HEK293 (cell line): ENCODE data around the gene TTLL9.
A peak's percentile ranks its signal among the peaks of the same experiment; 100 is the strongest.

Experiments used
- CTCF ChIA-PET: fragments of 350-600 bp; formaldehyde crosslinking; extraction: SDS; loops from one replicate; lab custom pipeline; 2021; ENCODE audit warnings: antibody characterized with exemption; lab: Yijun Ruan, JAX
- POLR2A ChIA-PET: fragments of 300-600 bp; formaldehyde crosslinking; extraction: SDS; loops from one replicate; lab custom pipeline; 2020; ENCODE audit warnings: antibody characterized with exemption, inconsistent platforms; lab: Yijun Ruan, JAX
- H3K27ac ChIP-seq: fragments of 200-500 bp; sonication (Bioruptor generic); 2 replicates; pipeline ENCODE4 v1.5.1; 2014; ENCODE audit warnings: low read depth, low read length, control low read depth, inconsistent platforms; ENCODE audit errors: extremely low read depth
- H3K36me3 ChIP-seq, 2 experiments: fragments of 200-500 bp in 1 of 2; sonication (Bioruptor generic) in 1 of 2; 1 replicate in 1 of 2; 2 replicates in 1 of 2; pipeline ENCODE4 v1.5.1; 2014 to 2017; ENCODE audit warnings: inconsistent platforms in 2 of 2, low read length in 2 of 2; ENCODE audit not compliant: control insufficient read depth in 2 of 2, insufficient read depth in 1 of 2
- H3K4me1 ChIP-seq: fragments of 200-500 bp; sonication (Bioruptor generic); 2 replicates; pipeline ENCODE4 v1.5.1; 2014; ENCODE audit warnings: mild to moderate bottlenecking, low read length, inconsistent platforms; ENCODE audit not compliant: control insufficient read depth, insufficient read depth
- H3K4me3 ChIP-seq: 2 replicates; pipeline ENCODE4 v1.5.1; 2011; ENCODE audit warnings: low read depth, mild to moderate bottlenecking, control low read depth, low read length, moderate library complexity
- H3K9me3 ChIP-seq: fragments of 200-500 bp; sonication (Bioruptor generic); 2 replicates; pipeline ENCODE4 v1.5.1; 2014; ENCODE audit warnings: low read depth, low read length, inconsistent platforms; ENCODE audit not compliant: control insufficient read depth, insufficient read depth
- BCL11A ChIP-seq: fragments of 450-650 bp; formaldehyde crosslinking; IDR thresholded peaks from 2 replicates; pipeline ENCODE4 v1.5.1; 2016; ENCODE audit warnings: low read depth, missing biosample characterization, missing genetic modification characterization
- EGR2 ChIP-seq: fragments of 450-650 bp; formaldehyde crosslinking; IDR thresholded peaks from 2 replicates; pipeline ENCODE4 v1.5.1; 2016; ENCODE audit warnings: low read depth, missing biosample characterization, missing genetic modification characterization
- GLIS2 ChIP-seq: fragments of 450-650 bp; formaldehyde crosslinking; IDR thresholded peaks from 2 replicates; pipeline ENCODE4 v1.5.1; 2016; ENCODE audit warnings: missing biosample characterization, missing genetic modification characterization
- KLF10 ChIP-seq: fragments of 450-650 bp; IDR thresholded peaks from 2 replicates; pipeline ENCODE4 v1.5.1; 2018; ENCODE audit warnings: missing biosample characterization, mild to moderate bottlenecking, missing genetic modification characterization
- KLF7 ChIP-seq: fragments of 450-650 bp; formaldehyde crosslinking; IDR thresholded peaks from 2 replicates; pipeline ENCODE4 v1.5.1; 2016; ENCODE audit warnings: missing biosample characterization, missing genetic modification characterization, borderline replicate concordance
- MEIS1 ChIP-seq: sonication (generic); formaldehyde crosslinking; IDR thresholded peaks from 2 replicates; pipeline ENCODE4 v1.8.1; 2022; ENCODE audit warnings: missing genetic modification reagents, mild to moderate bottlenecking, borderline replicate concordance
- RBAK ChIP-seq: fragments of 450-650 bp; formaldehyde crosslinking; IDR thresholded peaks from 2 replicates; pipeline ENCODE4 v1.5.1; 2016; ENCODE audit warnings: missing biosample characterization, missing genetic modification characterization
- ZBTB21 ChIP-seq: fragments of 450-650 bp; formaldehyde crosslinking; IDR thresholded peaks from 2 replicates; pipeline ENCODE4 v1.5.1; 2017; ENCODE audit warnings: missing biosample characterization, missing genetic modification characterization
- ZIC2 ChIP-seq: fragments of 450-650 bp; formaldehyde crosslinking; IDR thresholded peaks from 2 replicates; pipeline ENCODE4 v1.5.1; 2016; ENCODE audit warnings: missing biosample characterization, missing genetic modification characterization
- ZNF114 ChIP-seq: fragments of 450-650 bp; formaldehyde crosslinking; IDR thresholded peaks from 2 replicates; pipeline ENCODE4 v1.5.0; 2017; ENCODE audit warnings: missing biosample characterization, missing genetic modification characterization
- ZNF19 ChIP-seq: fragments of 450-650 bp; formaldehyde crosslinking; IDR thresholded peaks from 2 replicates; pipeline ENCODE4; 2016; ENCODE audit warnings: missing biosample characterization, missing genetic modification characterization, low read depth
- ZNF202 ChIP-seq: fragments of 450-650 bp; formaldehyde crosslinking; IDR thresholded peaks from 2 replicates; pipeline ENCODE4 v1.5.1; 2016; ENCODE audit warnings: missing biosample characterization, missing genetic modification characterization, borderline replicate concordance
- ZNF529 ChIP-seq: fragments of 450-650 bp; formaldehyde crosslinking; IDR thresholded peaks from 2 replicates; pipeline ENCODE4 v1.5.1; 2017; ENCODE audit warnings: missing genetic modification characterization, missing biosample characterization; ENCODE audit not compliant: insufficient replicate concordance
- ZNF544 ChIP-seq: fragments of 450-650 bp; formaldehyde crosslinking; IDR thresholded peaks from 2 replicates; pipeline ENCODE4 v1.5.0; 2017; ENCODE audit warnings: missing biosample characterization, missing genetic modification characterization
- ZNF610 ChIP-seq: fragments of 450-650 bp; formaldehyde crosslinking; IDR thresholded peaks from 2 replicates; pipeline ENCODE4 v1.5.1; 2016; ENCODE audit warnings: missing biosample characterization, missing genetic modification characterization, borderline replicate concordance
- ZNF639 ChIP-seq: fragments of 450-650 bp; formaldehyde crosslinking; IDR thresholded peaks from 2 replicates; pipeline ENCODE4 v1.5.1; 2016; ENCODE audit warnings: missing biosample characterization, missing genetic modification characterization
- ZNF660 ChIP-seq: fragments of 450-650 bp; IDR thresholded peaks from 2 replicates; pipeline ENCODE4 v1.5.1; 2018; ENCODE audit warnings: missing biosample characterization, mild to moderate bottlenecking, missing genetic modification characterization
- ZNF677 ChIP-seq: fragments of 450-650 bp; IDR thresholded peaks from 2 replicates; pipeline ENCODE4 v1.5.0; 2018; ENCODE audit warnings: missing biosample characterization, mild to moderate bottlenecking, missing genetic modification characterization, moderate library complexity
- ZNF701 ChIP-seq: fragments of 450-650 bp; formaldehyde crosslinking; IDR thresholded peaks from 2 replicates; pipeline ENCODE4 v1.5.1; 2016; ENCODE audit warnings: missing biosample characterization, missing genetic modification characterization
- ZSCAN23 ChIP-seq: fragments of 450-650 bp; formaldehyde crosslinking; IDR thresholded peaks from 2 replicates; pipeline ENCODE4 v1.5.1; 2016; ENCODE audit warnings: missing biosample characterization, missing genetic modification characterization
- TF ChIP-seq, protein P1 (sequence below): fragments of 450-650 bp; formaldehyde crosslinking; IDR thresholded peaks from 2 replicates; pipeline ENCODE4 v1.5.1; 2016; ENCODE audit warnings: missing biosample characterization, missing genetic modification characterization
- TF ChIP-seq, protein P2 (sequence below): fragments of 450-650 bp; formaldehyde crosslinking; IDR thresholded peaks from 2 replicates; pipeline ENCODE4 v1.5.1; 2016; ENCODE audit warnings: missing biosample characterization, missing genetic modification characterization
- TF ChIP-seq, protein P3 (sequence below): fragments of 450-650 bp; formaldehyde crosslinking; IDR thresholded peaks from 2 replicates; pipeline ENCODE4 v1.5.1; 2016; ENCODE audit warnings: missing biosample characterization, missing genetic modification characterization
- TF ChIP-seq, protein P4 (sequence below): fragments of 450-650 bp; formaldehyde crosslinking; IDR thresholded peaks from 2 replicates; pipeline ENCODE4 v1.5.1; 2016; ENCODE audit warnings: missing biosample characterization, missing genetic modification characterization

TTLL9 gene

GRCh38 chr20:31842471-31843157 lies 27.8 kb upstream of the TTLL9 start:
- Histone ChIP-seq H3K4me3 (no peak overlapping the region), H3K36me3 (no peaks in the 10 kb centered on the region), H3K9me3 (no peaks in the 10 kb centered on the region)
- no peak for TF ChIP-seq ZNF610 (tag by site-specific recombination)
- TF ChIP-seq ZIC2 (tag by site-specific recombination), result peak; percentile 70
- TF ChIP-seq GLIS2 (tag by site-specific recombination), result peak; percentile 29; the same call in 1 of the 2 replicates
- TF ChIP-seq KLF7 (tag by site-specific recombination), result no peak
- TF ChIP-seq, all 188 proteins: peak for 2
- Histone ChIP-seq H3K27ac (no peak overlapping the region), H3K4me1 (no peaks in the 10 kb centered on the region)
- ChIA-PET POLR2A (interaction anchor here (0.6 kb wide), 2 partner anchors 37 to 448 kb away, joined by 5 to 6 read pairs; no protein-coding TSS in a partner anchor), CTCF (interaction anchor here (0.9 to 3.7 kb wide), 5 partner anchors 10 to 110 kb away, joined by 3 to 17 read pairs (median 4); partner anchors contain the start of gene PDRG1)

DNA sequence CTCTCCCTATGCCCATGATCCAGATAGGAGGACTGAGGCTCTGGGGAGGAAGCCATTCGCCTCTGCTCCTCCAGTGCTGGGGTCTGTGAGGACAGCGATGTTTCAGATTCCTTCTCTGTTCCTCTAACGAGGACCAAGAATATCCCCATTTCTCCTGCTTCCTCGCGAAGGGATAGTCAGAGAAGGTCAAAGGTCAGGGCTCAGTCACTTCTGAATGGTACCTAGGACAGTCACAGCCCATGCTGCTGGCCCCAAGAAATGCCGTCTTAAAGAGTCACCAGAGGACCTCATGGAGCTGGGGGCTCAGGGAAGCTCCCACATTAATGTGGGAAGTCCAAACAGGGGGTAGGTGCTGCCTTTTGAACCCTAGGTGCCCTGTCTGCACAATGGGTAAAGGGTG lies 27.1 kb upstream of the TTLL9 start:
- Histone ChIP-seq H3K27ac (no peak overlapping the region), H3K4me3 (no peak overlapping the region), H3K9me3 (no peaks in the 10 kb centered on the region), H3K36me3 (no peaks in the 10 kb centered on the region), H3K4me1 (no peaks in the 10 kb centered on the region)
- TF ChIP-seq ZNF544 (tag by site-specific recombination) (no peak), ZNF202 (no peak), ZNF114 (tag by site-specific recombination) (no peak), ZNF529 (tag by site-specific recombination) (no peak), ZSCAN23 (no peak), ZNF677 (no peak), RBAK (tag by site-specific recombination) (no peak), ZNF19 (tag by site-specific recombination) (no peak), ZBTB21 (tag by site-specific recombination) (no peak), ZNF660 (tag by site-specific recombination) (no peak), BCL11A (tag by site-specific recombination) (no peak), ZNF701 (tag by site-specific recombination) (no peak), MEIS1 (no peak), EGR2 (tag by site-specific recombination) (no peak), ZNF639 (tag by site-specific recombination) (no peak), KLF10 (tag by site-specific recombination) (no peak)
- TF ChIP-seq, protein P1, sequence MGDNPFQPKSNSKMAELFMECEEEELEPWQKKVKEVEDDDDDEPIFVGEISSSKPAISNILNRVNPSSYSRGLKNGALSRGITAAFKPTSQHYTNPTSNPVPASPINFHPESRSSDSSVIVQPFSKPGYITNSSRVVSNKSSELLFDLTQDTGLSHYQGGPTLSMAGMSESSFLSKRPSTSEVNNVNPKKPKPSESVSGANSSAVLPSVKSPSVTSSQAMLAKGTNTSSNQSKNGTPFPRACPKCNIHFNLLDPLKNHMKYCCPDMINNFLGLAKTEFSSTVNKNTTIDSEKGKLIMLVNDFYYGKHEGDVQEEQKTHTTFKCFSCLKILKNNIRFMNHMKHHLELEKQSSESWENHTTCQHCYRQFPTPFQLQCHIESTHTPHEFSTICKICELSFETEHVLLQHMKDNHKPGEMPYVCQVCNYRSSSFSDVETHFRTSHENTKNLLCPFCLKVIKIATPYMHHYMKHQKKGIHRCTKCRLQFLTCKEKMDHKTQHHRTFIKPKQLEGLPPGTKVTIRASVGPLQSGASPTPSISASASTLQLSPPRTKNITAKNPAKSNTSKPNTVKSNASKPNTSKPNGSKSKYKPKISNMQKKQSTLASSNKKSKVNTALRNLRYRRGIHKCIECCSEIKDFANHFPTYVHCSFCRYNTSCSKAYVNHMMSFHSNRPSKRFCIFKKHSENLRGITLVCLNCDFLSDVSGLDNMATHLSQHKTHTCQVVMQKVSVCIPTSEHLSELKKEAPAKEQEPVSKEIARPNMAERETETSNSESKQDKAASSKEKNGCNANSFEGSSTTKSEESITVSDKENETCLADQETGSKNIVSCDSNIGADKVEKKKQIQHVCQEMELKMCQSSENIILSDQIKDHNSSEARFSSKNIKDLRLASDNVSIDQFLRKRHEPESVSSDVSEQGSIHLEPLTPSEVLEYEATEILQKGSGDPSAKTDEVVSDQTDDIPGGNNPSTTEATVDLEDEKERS, result no peak
- TF ChIP-seq, protein P2, sequence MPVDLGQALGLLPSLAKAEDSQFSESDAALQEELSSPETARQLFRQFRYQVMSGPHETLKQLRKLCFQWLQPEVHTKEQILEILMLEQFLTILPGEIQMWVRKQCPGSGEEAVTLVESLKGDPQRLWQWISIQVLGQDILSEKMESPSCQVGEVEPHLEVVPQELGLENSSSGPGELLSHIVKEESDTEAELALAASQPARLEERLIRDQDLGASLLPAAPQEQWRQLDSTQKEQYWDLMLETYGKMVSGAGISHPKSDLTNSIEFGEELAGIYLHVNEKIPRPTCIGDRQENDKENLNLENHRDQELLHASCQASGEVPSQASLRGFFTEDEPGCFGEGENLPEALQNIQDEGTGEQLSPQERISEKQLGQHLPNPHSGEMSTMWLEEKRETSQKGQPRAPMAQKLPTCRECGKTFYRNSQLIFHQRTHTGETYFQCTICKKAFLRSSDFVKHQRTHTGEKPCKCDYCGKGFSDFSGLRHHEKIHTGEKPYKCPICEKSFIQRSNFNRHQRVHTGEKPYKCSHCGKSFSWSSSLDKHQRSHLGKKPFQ, result no peak
- TF ChIP-seq, protein P3, sequence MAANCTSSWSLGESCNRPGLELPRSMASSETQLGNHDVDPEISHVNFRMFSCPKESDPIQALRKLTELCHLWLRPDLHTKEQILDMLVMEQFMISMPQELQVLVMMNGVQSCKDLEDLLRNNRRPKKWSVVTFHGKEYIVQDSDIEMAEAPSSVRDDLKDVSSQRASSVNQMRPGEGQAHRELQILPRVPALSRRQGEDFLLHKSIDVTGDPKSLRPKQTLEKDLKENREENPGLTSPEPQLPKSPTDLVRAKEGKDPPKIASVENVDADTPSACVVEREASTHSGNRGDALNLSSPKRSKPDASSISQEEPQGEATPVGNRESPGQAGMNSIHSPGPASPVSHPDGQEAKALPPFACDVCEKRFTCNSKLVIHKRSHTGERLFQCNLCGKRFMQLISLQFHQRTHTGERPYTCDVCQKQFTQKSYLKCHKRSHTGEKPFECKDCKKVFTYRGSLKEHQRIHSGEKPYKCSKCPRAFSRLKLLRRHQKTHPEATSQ (tag by site-specific recombination), result no peak
- TF ChIP-seq, protein P4, sequence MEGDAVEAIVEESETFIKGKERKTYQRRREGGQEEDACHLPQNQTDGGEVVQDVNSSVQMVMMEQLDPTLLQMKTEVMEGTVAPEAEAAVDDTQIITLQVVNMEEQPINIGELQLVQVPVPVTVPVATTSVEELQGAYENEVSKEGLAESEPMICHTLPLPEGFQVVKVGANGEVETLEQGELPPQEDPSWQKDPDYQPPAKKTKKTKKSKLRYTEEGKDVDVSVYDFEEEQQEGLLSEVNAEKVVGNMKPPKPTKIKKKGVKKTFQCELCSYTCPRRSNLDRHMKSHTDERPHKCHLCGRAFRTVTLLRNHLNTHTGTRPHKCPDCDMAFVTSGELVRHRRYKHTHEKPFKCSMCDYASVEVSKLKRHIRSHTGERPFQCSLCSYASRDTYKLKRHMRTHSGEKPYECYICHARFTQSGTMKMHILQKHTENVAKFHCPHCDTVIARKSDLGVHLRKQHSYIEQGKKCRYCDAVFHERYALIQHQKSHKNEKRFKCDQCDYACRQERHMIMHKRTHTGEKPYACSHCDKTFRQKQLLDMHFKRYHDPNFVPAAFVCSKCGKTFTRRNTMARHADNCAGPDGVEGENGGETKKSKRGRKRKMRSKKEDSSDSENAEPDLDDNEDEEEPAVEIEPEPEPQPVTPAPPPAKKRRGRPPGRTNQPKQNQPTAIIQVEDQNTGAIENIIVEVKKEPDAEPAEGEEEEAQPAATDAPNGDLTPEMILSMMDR, result no peak
- ChIA-PET POLR2A (no interaction called here), CTCF (interaction anchor here (1.1 to 3.7 kb wide), 3 partner anchors 9 to 109 kb away, joined by 4 to 17 read pairs (median 11); partner anchors contain the start of gene PDRG1)
